Heart right ventricle (tissue), 16 donors: ENCODE data around the gene SPHK2. TPM values are rescaled to one million over a fixed set of nuclear protein-coding genes. Genes with fewer than 3 reads are reported as not detected.

Source experiments
- ATAC-seq, 8 donors: fragments of 200-7000 bp; cut with Tn5 transposase; one replicate each; pipeline ENCODE4 v1.9.1; 2020; ENCODE audit warnings: mild to moderate bottlenecking in 8 of 8, moderate library complexity in 8 of 8, moderate number of reproducible peaks in 1 of 8
- DNase-seq, 2 donors: peaks; one replicate each; pipeline ENCODE4 v3.0.0-alpha.2; 2020
- H3K27ac ChIP-seq, 10 donors: fragments of 200-600 bp; sonication (generic) in 2 of 10; one replicate each; pipeline versions ENCODE4 v1.5.0 to v1.8.0; 2020 to 2022; ENCODE audit warnings: mild to moderate bottlenecking in 3 of 10
- H3K27me3 ChIP-seq, 7 donors: fragments of 200-600 bp; one replicate each; pipeline ENCODE4 v1.8.0; 2021 to 2022; ENCODE audit warnings: mild to moderate bottlenecking in 2 of 7
- H3K36me3 ChIP-seq, 9 donors: fragments of 200-600 bp; sonication (generic) in 1 of 9; one replicate each; pipeline versions ENCODE4 v1.5.0 to v1.8.0; 2020 to 2022; ENCODE audit warnings: mild to moderate bottlenecking in 2 of 9
- H3K4me1 ChIP-seq, 9 donors: fragments of 200-600 bp; sonication (generic) in 1 of 9; one replicate each; pipeline versions ENCODE4 v1.5.0 to v1.8.0; 2020 to 2022; ENCODE audit warnings: mild to moderate bottlenecking in 4 of 9
- H3K4me3 ChIP-seq, 10 donors: fragments of 200-600 bp; sonication (generic) in 2 of 10; one replicate each; pipeline versions ENCODE4 v1.5.0 to v1.8.0; 2020 to 2022; ENCODE audit warnings: mild to moderate bottlenecking in 7 of 10, moderate library complexity in 2 of 10
- H3K9me3 ChIP-seq, 11 donors: fragments of 200-600 bp in 10 of 11; sonication (generic) in 2 of 11; one replicate each; pipeline versions ENCODE4 v1.5.0 to v1.8.0; 2013 to 2022; ENCODE audit warnings: mild to moderate bottlenecking in 2 of 11, control low read depth in 1 of 11, moderate library complexity in 1 of 11
- CTCF ChIP-seq, 9 donors: fragments of 200-600 bp; sonication (generic) in 2 of 9; IDR thresholded peaks; one replicate each; pipeline versions ENCODE4 v1.5.0 to v1.8.0; 2021 to 2022; ENCODE audit warnings: antibody characterized with exemption in 9 of 9, mild to moderate bottlenecking in 5 of 9, moderate library complexity in 1 of 9
- WGBS, 2 donors: extraction: QIAGEN DNeasy Blood & Tissue Kit; methylation state at CpG; one replicate each; pipeline ENCODE4 v1.1.7; 2013; ENCODE audit warnings: inconsistent platforms in 1 of 2; 5-methylcytosine and 5-hydroxymethylcytosine counted together
- intact Hi-C, 10 donors: fragments of 100-400 bp; cut with DNase I; formaldehyde crosslinking; loops; one replicate each; pipeline versions ENCODE4 v1.11.1 to v1.14.2; 2022
- polyA plus RNA-seq, 2 donors: library from polyadenylated mRNA; stranded (reverse); fragments of 200-250 nt; gene quantifications; one replicate each; pipeline ENCODE4 v1.2.3, GENCODE V29; 2013
- total RNA-seq, 10 donors: library from RNA; stranded (reverse); fragmentation: NEBNext Ultra II Directional in 3 of 10; extraction: Animal tissue kit (Norgen Biotek cat#: 25700) in 3 of 10; gene quantifications; one replicate each; pipeline versions ENCODE4 v1.2.1 to v1.2.4, GENCODE V29; 2021 to 2023
- donor health status: Arrhythmogenic right ventricular cardiomyopathy.
- donor health status: ischemic (EF 13 %, LVEDD 7.1; RV severe dilation, severe dysfunction).
- donor health status: healthy with polysubstance abuse.
- donor health status: DM: no; HTN: yes; CAD: no.
- donor health status: DM: no; HTN: no; CAD: no.
- donor health status: ischemic (EF 25% LVEDD 6.9; RV normal size, moderate dysfunction).
- donor health status: ischemic (EF 25% LVEDD 5.7; RV mildly dilated, moderate dysfunction).
- donor health status: healthy.
- donor health status: DM: yes; HTN: yes; CAD: no.
- donor health status: Ischemic cardiomyopathy.
- donor health status: ischemic (EF 35%, LVEDD 5.7; RV mildly dilated, moderate dysfunction).
- donor health status: nonischemic (EF 11% LVEDD 7.7; RV severe dilation, severe dysfunction).
- donor health status: DM: yes; HTN: yes; CAD: no.
- donor health status: PGD.
- donor health status: ischemic (EF 29% LVEDD 5.4; RV normal size, mild dysfunction).
- donor health status: nonischemic (EF 23%, LVEDD 6.1; RV moderate dilation, normal function).

The SPHK2 gene
- total and polyA plus RNA-seq, 12 donors = 5.7 to 15.9 (median 8.2) TPM

- peak; percentile 80 to 98 (median 94) for TF ChIP-seq CTCF (IDR thresholded peaks at IDR 0.05)
Measured at GRCh38 chr19:48588670-48589401, 30.5 kb upstream of the SPHK2 start.

GRCh38 chr19:48591021-48591420, 28.3 kb upstream of the SPHK2 start:
- WGBS, 2 donors = 82 to 83% methylated on average over 5 of the region's 5 CpGs
- DNase-seq (no peak), ATAC-seq (no peak)
- H3K9me3 ChIP-seq = no peaks in the 10 kb centered on the region
- intact Hi-C loops = no loop called here
- peaks cover 0 to 11% (median 4%) of the 10 kb centered on the region in 9 donors for H3K4me1 ChIP-seq
- no peak for TF ChIP-seq CTCF (IDR thresholded peaks at IDR 0.05)
- no peaks in the 10 kb centered on the region for H3K27me3 ChIP-seq
- H3K27ac ChIP-seq = no peak overlapping the region
- H3K36me3 ChIP-seq = no peaks in the 10 kb centered on the region
- no peak overlapping the region for H3K4me3 ChIP-seq

More at GRCh38 chr19:48588670-48589401, 30.5 kb upstream of the SPHK2 start:
- peak overlapping the region in 9 of 10 donors; percentile 21 to 52 (median 47) for H3K4me3 ChIP-seq
- ATAC-seq (peak; percentile 77 to 90 (median 88)), DNase-seq (peak; percentile 89 to 94)
- no peaks in the 10 kb centered on the region for H3K36me3 ChIP-seq
- H3K4me1 ChIP-seq = peaks cover 0 to 15% (median 8%) of the 10 kb centered on the region in 9 donors
- intact Hi-C loops = loop anchor here in 9 of 10 donors (1.0 to 10.0 kb wide), 11 partner anchors 29 to 324 kb away; partner anchors contain the start of gene EMP3 (in 1 of the 9)
- no peaks in the 10 kb centered on the region for H3K9me3 ChIP-seq
- 4 to 5% methylated on average over 35 to 36 of the region's 36 CpGs for WGBS, 2 donors
- peak overlapping the region in 2 of 10 donors; percentile 0 to 74 for H3K27ac ChIP-seq
- no peaks in the 10 kb centered on the region for H3K27me3 ChIP-seq

- DNase-seq (no peak), ATAC-seq (no peak)
- Histone ChIP-seq H3K27ac (no peak overlapping the region), H3K9me3 (no peaks in the 10 kb centered on the region), H3K4me1 (no peaks in the 10 kb centered on the region), H3K36me3 (no peaks in the 10 kb centered on the region), H3K27me3 (peaks cover 0 to 4% (median 0%) of the 10 kb centered on the region in 7 donors), H3K4me3 (no peak overlapping the region)
- 85% methylated on average over 9 of the region's 9 CpGs for WGBS, 2 donors
- TF ChIP-seq CTCF (IDR thresholded peaks at IDR 0.05) = no peak
- intact Hi-C loops = no loop called here
Measured at GRCh38 chr19:48595171-48595570, 24.1 kb upstream of the SPHK2 start.

GRCh38 chr19:48595833-48596232, 23.5 kb upstream of the SPHK2 start:
- Histone ChIP-seq H3K27me3 (peaks cover 0 to 6% (median 0%) of the 10 kb centered on the region in 7 donors), H3K4me3 (no peak overlapping the region), H3K36me3 (no peaks in the 10 kb centered on the region), H3K4me1 (no peaks in the 10 kb centered on the region), H3K27ac (no peak overlapping the region), H3K9me3 (no peaks in the 10 kb centered on the region)
- 68% methylated on average over 6 of the region's 6 CpGs for WGBS, 2 donors
- intact Hi-C loops = no loop called here
- no peak for ATAC-seq
- no peak for DNase-seq
- no peak for TF ChIP-seq CTCF (IDR thresholded peaks at IDR 0.05)
